K562 (cell line): Measurements from ENCODE around the gene ASF1B. TPM values are rescaled to one million over a fixed set of nuclear protein-coding genes. Genes with fewer than 3 reads are reported as not detected.

ENCODE experiments used
- ATAC-seq: fragments of 200-7000 bp; cut with Tn5 transposase; 3 replicates; pipeline ENCODE4 v1.9.1; 2020; ENCODE audit warnings: moderate library complexity
- BruUV-seq: library from RNA; stranded (reverse); fragments of 400-500 nt; replicated peaks from 2 replicates; lab custom pipeline; 2021; lab: Mats Ljungman, UMichigan
- CTCF ChIA-PET: fragments of 300-600 bp; formaldehyde crosslinking; extraction: SDS; loops from one replicate; lab custom pipeline; 2021; ENCODE audit warnings: low intra/inter-chr PET ratio; lab: Yijun Ruan, JAX
- POLR2A ChIA-PET: fragments of 300-600, 350-650 bp; sonication (Branson Sonifier 250); formaldehyde crosslinking; extraction: SDS; loops from one replicate; lab custom pipeline; 2021; ENCODE audit warnings: antibody characterized with exemption, inconsistent platforms; lab: Yijun Ruan, JAX
- DNase-seq, 4 experiments: peaks; one replicate each; pipeline versions ENCODE4 v3.0.0 to v3.0.0-alpha.2; 2011 to 2018; ENCODE audit warnings: low spot score in 3 of 4, mixed read lengths in 3 of 4; ENCODE audit errors: extremely low read depth in 1 of 4
- FAIRE-seq: peaks from 2 replicates; lab custom pipeline; 2011; peaks lifted over from hg19 to GRCh38; lab: Jason Lieb, UNC
- H2AFZ ChIP-seq: 2 replicates; pipeline ENCODE4 v1.6.0; 2011; ENCODE audit warnings: low read depth, low read length, control low read depth, inconsistent platforms
- H3K27ac ChIP-seq: fragments of 200-600 bp; 3 replicates; pipeline ENCODE4 v1.8.0; 2011; ENCODE audit warnings: low read depth, mild to moderate bottlenecking, control low read depth, inconsistent platforms, low read length, moderate library complexity, mixed read lengths; ENCODE audit errors: extremely low read depth
- H3K27me3 ChIP-seq, 2 experiments: fragments of 300-600 bp in 1 of 2; 2 replicates in 1 of 2; 3 replicates in 1 of 2; pipeline versions ENCODE4 v1.6.0 to v1.8.0; 2011; ENCODE audit warnings: inconsistent platforms in 2 of 2, low read length in 2 of 2, mild to moderate bottlenecking in 1 of 2, mixed read lengths in 1 of 2, moderate library complexity in 1 of 2; ENCODE audit not compliant: control insufficient read depth in 2 of 2, insufficient read depth in 2 of 2
- H3K36me3 ChIP-seq: fragments of 300-600 bp; 3 replicates; pipeline ENCODE4 v1.8.0; 2011; ENCODE audit warnings: mild to moderate bottlenecking, low read length, inconsistent platforms; ENCODE audit not compliant: control insufficient read depth, insufficient read depth
- H3K4me1 ChIP-seq, 2 experiments: fragments of 200-600 bp in 1 of 2; replicated peaks in 1 of 2; 2 replicates in 1 of 2; 3 replicates in 1 of 2; pipeline versions ENCODE4 v1.5.1 to v1.8.0; 2011; ENCODE audit warnings: inconsistent platforms in 2 of 2, low read length in 2 of 2, mild to moderate bottlenecking in 1 of 2, mixed read lengths in 1 of 2, moderate library complexity in 1 of 2; ENCODE audit not compliant: control insufficient read depth in 2 of 2, insufficient read depth in 2 of 2
- H3K4me2 ChIP-seq: 2 replicates; pipeline ENCODE4 v1.6.1; 2011; ENCODE audit warnings: low read length, control low read depth, inconsistent platforms, mixed read lengths; ENCODE audit not compliant: insufficient read depth
- H3K4me3 ChIP-seq: fragments of 200-600 bp; sonication (generic), shearing (Covaris generic); 2 replicates; pipeline ENCODE4 v1.5.1; 2016; ENCODE audit warnings: control low read depth, inconsistent platforms
- H3K79me2 ChIP-seq: fragments of 200-600 bp; 3 replicates; pipeline ENCODE4 v1.8.0; 2011; ENCODE audit warnings: low read length, inconsistent platforms; ENCODE audit not compliant: control insufficient read depth, insufficient read depth
- H3K9ac ChIP-seq, 2 experiments: 2 replicates each; pipeline versions ENCODE4 v1.6.0 to v1.6.1; 2011; ENCODE audit warnings: low read depth in 2 of 2, low read length in 2 of 2, control low read depth in 1 of 2, inconsistent platforms in 1 of 2, mild to moderate bottlenecking in 1 of 2, mixed read lengths in 1 of 2; ENCODE audit not compliant: insufficient read depth in 1 of 2
- H3K9me1 ChIP-seq: one replicate; pipeline ENCODE4 v1.6.0; 2011; ENCODE audit warnings: inconsistent platforms, mild to moderate bottlenecking, low read length, moderate library complexity; ENCODE audit not compliant: control insufficient read depth, insufficient read depth
- H3K9me3 ChIP-seq: replicated peaks from 2 replicates; pipeline ENCODE4 v1.5.1; 2011; ENCODE audit warnings: low read depth, low read length, inconsistent platforms; ENCODE audit not compliant: control insufficient read depth, insufficient read depth
- H4K20me1 ChIP-seq: replicated peaks from 2 replicates; pipeline ENCODE4 v1.6.1; 2011; ENCODE audit warnings: low read length, inconsistent platforms, mixed read lengths; ENCODE audit not compliant: control insufficient read depth, insufficient read depth
- BCOR ChIP-seq: fragments of 450-650 bp; IDR thresholded peaks from 2 replicates; pipeline ENCODE4 v1.6.1; 2016
- KAT8 ChIP-seq: fragments of 450-650 bp; IDR thresholded peaks from 2 replicates; pipeline ENCODE4 v1.6.1; 2016; ENCODE audit warnings: low read depth, mild to moderate bottlenecking
- MGA ChIP-seq: fragments of 450-650 bp; IDR thresholded peaks from 2 replicates; pipeline ENCODE4 v1.6.1; 2016; ENCODE audit warnings: mild to moderate bottlenecking, moderate library complexity
- SMARCA5 ChIP-seq: fragments of 450-650 bp; IDR thresholded peaks from 2 replicates; pipeline ENCODE4 v1.6.1; 2016
- ZBTB7A ChIP-seq: IDR thresholded peaks from 2 replicates; pipeline ENCODE4 v1.6.1; 2011; ENCODE audit warnings: low read depth, mild to moderate bottlenecking, low read length, moderate library complexity, borderline replicate concordance; ENCODE audit not compliant: control insufficient read depth
- ZNF217 ChIP-seq: sonication (generic); formaldehyde crosslinking; IDR thresholded peaks from 2 replicates; pipeline ENCODE4 v1.8.0; 2022; ENCODE audit warnings: mild to moderate bottlenecking, missing genetic modification reagents
- WGBS: fragments of 100-300 bp; shearing (Covaris generic); methylation state at CpG from one replicate; pipeline ENCODE4 v1.1.6; 2016; ENCODE audit warnings: low coverage, mixed read lengths; ENCODE audit not compliant: insufficient coverage; ENCODE audit errors: missing lambda C conversion rate; 5-methylcytosine and 5-hydroxymethylcytosine counted together
- in situ Hi-C: fragments of 300-500 bp; cut with MboI; formaldehyde crosslinking; loops from 4 replicates; pipeline ENCODE4 v1.15.0; 2018; ENCODE audit warnings: inconsistent platforms, mixed read lengths
- intact Hi-C: fragments of 100-400 bp; cut with micrococcal nuclease; formaldehyde crosslinking; loops from 2 replicates; pipeline ENCODE4 v1.14.2; 2022
- polyA plus RNA-seq, 8 experiments: library from polyadenylated mRNA; depleted of rRNA in 4 of 8; stranded (reverse) in 5 of 8; unstranded in 3 of 8; fragments of >200 nt; fragmentation: Nextera tagmentation in 2 of 8; fragmentation: Illumina TruSeq in 1 of 8; extraction: Ambion mirVana in 2 of 8; extraction: Trizol in 1 of 8; gene quantifications; 2 replicates each; pipeline versions ENCODE4 v1.2.1 to v1.2.3, GENCODE V29; 2011 to 2014; ENCODE audit warnings: inconsistent platforms in 1 of 8, missing spikeins in 1 of 8
- total RNA-seq, 7 experiments: library from RNA; depleted of rRNA in 6 of 7; stranded (reverse); fragments of >200 nt in 6 of 7; fragmentation: Illumina TruSeq in 2 of 7; extraction: Trizol in 2 of 7; gene quantifications; 2 replicates each; pipeline versions ENCODE4 v1.2.1 to v1.2.3, GENCODE V29; 2011 to 2021; ENCODE audit warnings: low replicate concordance in 1 of 7
- TF ChIP-seq, protein P1 (sequence below): fragments of 450-650 bp; formaldehyde crosslinking; IDR thresholded peaks from 2 replicates; pipeline ENCODE4 v1.4.0; 2020; ENCODE audit warnings: mild to moderate bottlenecking

Gene ASF1B
- total and polyA plus RNA-seq, 9 of the 15 experiments (the other 6 are each of a cell fraction or from before 2014, with no cell fraction given) = 6.0 to 69.4 (median 53.3) TPM

DNA sequence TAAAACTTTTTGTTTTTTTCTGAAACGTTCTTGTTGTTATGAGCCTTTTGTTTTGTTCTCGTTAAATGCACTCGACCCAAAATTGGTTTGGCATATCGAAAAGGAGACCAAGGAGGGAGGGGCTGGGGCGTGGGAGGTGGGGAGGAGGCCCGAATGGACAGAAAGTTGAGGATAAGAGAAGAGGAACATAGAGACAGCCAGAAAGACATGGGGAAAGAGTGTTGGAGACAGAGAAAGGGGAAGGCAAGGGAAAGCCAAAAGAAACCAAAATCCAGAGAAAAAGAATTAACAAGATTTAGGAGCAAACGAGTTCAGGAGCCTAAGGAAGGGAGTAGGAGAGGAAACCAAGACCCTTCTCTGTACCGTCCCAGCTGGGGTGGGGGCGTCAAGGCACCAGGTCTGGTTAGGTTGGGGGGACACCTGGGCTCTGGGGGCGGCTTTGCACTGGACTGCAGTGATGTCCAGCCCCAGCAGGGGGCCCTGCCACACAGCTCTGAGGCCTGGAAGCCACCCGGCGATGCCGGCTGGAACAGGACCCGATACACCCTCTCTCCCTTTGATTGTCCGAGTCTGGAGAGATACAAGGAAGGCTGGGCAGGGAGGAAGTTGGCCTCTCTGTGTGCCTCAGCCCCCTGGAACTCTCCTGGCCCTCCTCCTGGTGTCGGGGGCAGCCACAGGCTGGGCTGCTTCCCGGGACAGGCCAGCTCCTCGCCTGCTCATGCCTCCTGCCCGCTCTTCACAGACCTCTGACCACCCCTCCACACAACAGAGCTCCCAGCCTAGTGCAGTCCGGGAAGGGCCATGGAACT lies 11.6 kb upstream of the ASF1B start (continued):
- TF ChIP-seq ZBTB7A = peak; percentile 94; the same call in 1 of the 2 replicates
- TF ChIP-seq, protein P1, sequence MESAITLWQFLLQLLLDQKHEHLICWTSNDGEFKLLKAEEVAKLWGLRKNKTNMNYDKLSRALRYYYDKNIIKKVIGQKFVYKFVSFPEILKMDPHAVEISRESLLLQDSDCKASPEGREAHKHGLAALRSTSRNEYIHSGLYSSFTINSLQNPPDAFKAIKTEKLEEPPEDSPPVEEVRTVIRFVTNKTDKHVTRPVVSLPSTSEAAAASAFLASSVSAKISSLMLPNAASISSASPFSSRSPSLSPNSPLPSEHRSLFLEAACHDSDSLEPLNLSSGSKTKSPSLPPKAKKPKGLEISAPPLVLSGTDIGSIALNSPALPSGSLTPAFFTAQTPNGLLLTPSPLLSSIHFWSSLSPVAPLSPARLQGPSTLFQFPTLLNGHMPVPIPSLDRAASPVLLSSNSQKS (CRISPR knock-in tag) = no peak
- TF ChIP-seq KAT8 = no peak

DNA sequence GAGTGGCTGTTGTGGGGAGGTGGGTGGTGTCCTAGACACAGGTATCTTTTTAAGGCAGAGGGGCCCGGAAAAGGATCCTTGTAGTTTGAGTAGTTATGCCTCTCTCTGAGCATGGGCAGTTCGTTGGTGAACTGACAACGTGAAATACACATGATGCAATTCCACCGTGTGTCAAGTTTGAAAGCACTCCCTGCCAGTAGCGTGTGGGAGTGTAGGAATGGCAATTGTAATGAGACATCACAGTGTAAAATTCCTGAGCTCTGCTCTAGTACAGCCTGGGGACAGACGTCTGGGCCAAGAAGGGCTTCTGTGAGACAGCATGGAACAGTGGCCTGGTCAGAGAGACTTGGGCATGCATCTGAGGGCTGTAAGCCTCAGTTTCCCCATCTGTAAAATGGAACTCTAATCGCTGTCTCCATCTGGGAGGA lies 10.4 kb upstream of the ASF1B start:
- in situ Hi-C loops = no loop called here
- WGBS = 26% methylated on average over 7 of the region's 7 CpGs
- intact Hi-C loops = loop anchor here (10.0 kb wide), 1 partner anchor 258 kb away; no protein-coding TSS in a partner anchor
- no peak for TF ChIP-seq ZNF217 (CRISPR knock-in tag)
- TF ChIP-seq SMARCA5 = peak; percentile 50; the same call in 1 of the 2 replicates
- peak; percentile 88 for TF ChIP-seq BCOR
- TF ChIP-seq MGA = peak; percentile 59

More for the DNA sequence above, 10.4 kb upstream of the ASF1B start:
- Histone ChIP-seq H3K9ac (no peak overlapping the region; a peak in 1 of 4 replicates), H3K79me2 (peaks cover 4% of the 10 kb centered on the region; the same call in 1 of the 3 replicates), H3K9me3 (no peaks in the 10 kb centered on the region), H3K4me1 (peaks cover 21 to 36% of the 10 kb centered on the region in 2 experiments), H3K9me1 (peaks cover 3% of the 10 kb centered on the region), H3K4me2 (no peak overlapping the region), H3K36me3 (peaks cover 4% of the 10 kb centered on the region; the same call in 1 of the 3 replicates), H3K27me3 (no peaks in the 10 kb centered on the region), H2AFZ (no peak overlapping the region), H3K27ac (no peak overlapping the region), H3K4me3 (no peak overlapping the region), H4K20me1 (peaks cover 40% of the 10 kb centered on the region)
- ChIA-PET POLR2A (interaction anchor here (0.7 to 2.8 kb wide), 5 partner anchors 9 to 196 kb away, joined by 3 to 13 read pairs (median 3); partner anchors contain the start of gene ASF1B), CTCF (interaction anchor here (0.5 to 2.0 kb wide), 2 partner anchors 201 to 285 kb away, joined by 5 to 12 read pairs; no protein-coding TSS in a partner anchor)
- FAIRE-seq (no peak), ATAC-seq (peak; percentile 15), DNase-seq (peak in 1 of 4 experiments; percentile 44)
- BruUV-seq = no TSS peak
